A549 (cell line): ENCODE data around the gene S100A9. TPM values are rescaled to one million over a fixed set of nuclear protein-coding genes. Genes with fewer than 3 reads are reported as not detected.
A peak's percentile ranks its signal among the peaks of the same experiment; 100 is the strongest.

Experiments
- ATAC-seq, 2 experiments: fragments of 200-7000 bp in 1 of 2; fragments of >200 bp in 1 of 2; cut with Nextera tagmentation in 1 of 2; cut with Tn5 transposase in 1 of 2; 3 replicates each; pipeline versions ENCODE4 v1.8.0 to v1.9.1; 2018 to 2020; ENCODE audit warnings: mild to moderate bottlenecking in 1 of 2, moderate library complexity in 1 of 2
- CTCF ChIA-PET: fragments of 300-600 bp; sonication (Branson Sonifier 250); formaldehyde crosslinking; extraction: SDS; loops from one replicate; lab custom pipeline; 2021; ENCODE audit warnings: antibody characterized with exemption, inconsistent platforms; lab: Yijun Ruan, JAX
- POLR2A ChIA-PET: fragments of 350-600 bp; formaldehyde crosslinking; extraction: SDS; loops from one replicate; lab custom pipeline; 2021; ENCODE audit warnings: antibody characterized with exemption, inconsistent platforms; lab: Yijun Ruan, JAX
- DNase-seq, 2 experiments: peaks; one replicate each; pipeline versions ENCODE4 v3.0.0 to v3.0.0-alpha.2; 2011 to 2016; ENCODE audit warnings: low read depth in 1 of 2, low spot score in 1 of 2
- FAIRE-seq: peaks from 2 replicates; lab custom pipeline; 2011; peaks lifted over from hg19 to GRCh38; lab: Jason Lieb, UNC
- H3K27ac ChIP-seq, 2 experiments: fragments of >200 bp; sonication (Bioruptor Twin); formaldehyde crosslinking; 3 replicates each; pipeline ENCODE4 v1.5.1; 2016 to 2017
- H3K4me1 ChIP-seq: fragments of >200 bp; sonication (Bioruptor Twin); formaldehyde crosslinking; 3 replicates; pipeline ENCODE4 v1.6.1; 2016
- H3K4me2 ChIP-seq: fragments of >200 bp; sonication (Bioruptor Twin); formaldehyde crosslinking; 3 replicates; pipeline ENCODE4 v1.6.1; 2016
- H3K4me3 ChIP-seq: fragments of >200 bp; sonication (Bioruptor Twin); formaldehyde crosslinking; 3 replicates; pipeline ENCODE4 v1.5.1; 2016
- H3K9me3 ChIP-seq: fragments of >200 bp; sonication (Bioruptor Twin); formaldehyde crosslinking; 3 replicates; pipeline ENCODE4 v1.6.1; 2016
- CBX2 ChIP-seq: fragments of 200-600 bp; sonication (generic); IDR thresholded peaks from 2 replicates; pipeline ENCODE4 v1.6.1; 2016; ENCODE audit warnings: low read depth, mild to moderate bottlenecking, borderline replicate concordance
- EHMT2 ChIP-seq: fragments of 200-600 bp; sonication (generic); IDR thresholded peaks from 2 replicates; pipeline ENCODE4 v1.6.1; 2016; ENCODE audit warnings: antibody characterized with exemption, low read depth, mild to moderate bottlenecking, moderate library complexity
- FOSL2 ChIP-seq, 2 experiments: fragments of 450-650 bp in 1 of 2; fragments of >200 bp in 1 of 2; sonication (Bioruptor Twin) in 1 of 2; formaldehyde crosslinking; IDR thresholded peaks; 2 replicates each; pipeline versions ENCODE4 v1.5.0 to v1.6.1; 2016 to 2020; ENCODE audit warnings: mild to moderate bottlenecking in 1 of 2, moderate library complexity in 1 of 2
- GATA3 ChIP-seq: IDR thresholded peaks from 2 replicates; pipeline ENCODE4 v1.6.1; 2012; ENCODE audit warnings: borderline replicate concordance
- HDAC2 ChIP-seq: fragments of 200-600 bp; sonication (generic); IDR thresholded peaks from 2 replicates; pipeline ENCODE4 v1.6.1; 2016
- HOXB5 ChIP-seq: fragments of 250-450 bp; sonication (Bioruptor Pico); IDR thresholded peaks from 2 replicates; pipeline ENCODE4 v1.5.0; 2020; ENCODE audit warnings: mild to moderate bottlenecking, moderate library complexity
- JUNB ChIP-seq: fragments of >200 bp; sonication (Bioruptor Twin); formaldehyde crosslinking; IDR thresholded peaks from 2 replicates; pipeline ENCODE4 v1.6.1; 2016
- KDM5A ChIP-seq: fragments of 200-600 bp; sonication (generic); IDR thresholded peaks from 2 replicates; pipeline ENCODE4 v1.6.1; 2016; ENCODE audit warnings: antibody characterized with exemption, mild to moderate bottlenecking
- MAFK ChIP-seq: fragments of 450-650 bp; IDR thresholded peaks from 2 replicates; pipeline ENCODE4 v1.6.1; 2014; ENCODE audit not compliant: partially characterized antibody
- MAX ChIP-seq: IDR thresholded peaks from 2 replicates; pipeline ENCODE4 v1.6.1; 2012
- MAZ ChIP-seq: fragments of 150-350 bp; IDR thresholded peaks from 2 replicates; pipeline ENCODE4 v1.6.1; 2014; ENCODE audit warnings: antibody characterized with exemption, low read depth, low read length, borderline replicate concordance
- NFE2L2 ChIP-seq: fragments of 150-350 bp; conservative IDR thresholded peaks from 2 replicates; pipeline ENCODE4 v1.6.1; 2014; ENCODE audit warnings: low read length
- NR3C1 ChIP-seq: fragments of >200 bp; sonication (Bioruptor Twin); formaldehyde crosslinking; IDR thresholded peaks from 3 replicates; pipeline ENCODE4 v1.6.1; 2017
- PHF8 ChIP-seq: fragments of 200-600 bp; sonication (generic); IDR thresholded peaks from 2 replicates; pipeline ENCODE4 v1.6.1; 2016; ENCODE audit warnings: low read depth, mild to moderate bottlenecking, antibody characterized with exemption, moderate library complexity, borderline replicate concordance
- POLR2AphosphoS2 ChIP-seq: conservative IDR thresholded peaks from 2 replicates; pipeline ENCODE4 v1.6.1; 2012; ENCODE audit warnings: low read length, improper control_type of control experiment, inconsistent platforms
- TP53 ChIP-seq: fragments of 250-450 bp; sonication (Bioruptor Pico); IDR thresholded peaks from 2 replicates; pipeline ENCODE4 v1.5.0; 2021; ENCODE audit warnings: mild to moderate bottlenecking, moderate library complexity
- ZNF302 ChIP-seq: fragments of 250-450 bp; sonication (Bioruptor Pico); IDR thresholded peaks from 2 replicates; pipeline ENCODE4 v1.9.0; 2021; ENCODE audit warnings: inconsistent platforms, mild to moderate bottlenecking, moderate library complexity
- WGBS: methylation state at CpG from one replicate; pipeline ENCODE4 v1.1.6; 2017; ENCODE audit errors: missing lambda C conversion rate; 5-methylcytosine and 5-hydroxymethylcytosine counted together
- polyA plus RNA-seq, 4 experiments: library from polyadenylated mRNA; depleted of rRNA in 3 of 4; stranded (reverse); fragments of >200 nt; fragmentation: RNase III in 1 of 4; extraction: RNeasy Plus Mini Kit Qiagen cat#74134 plus additional on column Dnase treatment in 1 of 4; gene quantifications; 2 replicates in 3 of 4; 3 replicates in 1 of 4; pipeline ENCODE4 v1.2.3, GENCODE V29; 2011 to 2017
- TF ChIP-seq, protein P1 (sequence below): fragments of 250-450 bp; sonication (Bioruptor Pico); IDR thresholded peaks from 2 replicates; pipeline ENCODE4 v1.5.0; 2021; ENCODE audit warnings: mild to moderate bottlenecking, moderate library complexity, borderline replicate concordance
- TF ChIP-seq, protein P2 (sequence below): fragments of >200 bp; sonication (Bioruptor Twin); formaldehyde crosslinking; IDR thresholded peaks from 3 replicates; pipeline ENCODE4 v1.5.1; 2016
- TF ChIP-seq, protein P3 (sequence below): fragments of 450-650 bp; IDR thresholded peaks from 2 replicates; pipeline ENCODE4 v1.6.1; 2014; ENCODE audit warnings: antibody characterized with exemption
- TF ChIP-seq, protein P4 (sequence below): fragments of 250-450 bp; sonication (Bioruptor Pico); IDR thresholded peaks from 2 replicates; pipeline ENCODE4 v1.5.0; 2020; ENCODE audit warnings: low read depth, mild to moderate bottlenecking, moderate library complexity

S100A9 gene
- polyA plus RNA-seq, 2 of the 4 experiments (the other 2 are of a cell fraction), result 0.90 to 3.1 TPM

- WGBS, result 16% methylated on average over 3 of the region's 3 CpGs
- H3K4me1 ChIP-seq, result no peaks in the 10 kb centered on the region
- ChIA-PET POLR2A (no interaction called here), CTCF (interaction anchor here (1.4 to 2.1 kb wide), 3 partner anchors 39 to 102 kb away, joined by 4 to 6 read pairs (median 6); no protein-coding TSS in a partner anchor)
- no peak overlapping the region for H3K4me3 ChIP-seq
- no peaks in the 10 kb centered on the region for H3K9me3 ChIP-seq
- ATAC-seq, result no peak
- no peak for DNase-seq
- TF ChIP-seq JUNB (no peak), HOXB5 (CRISPR knock-in tag) (no peak), EHMT2 (no peak), FOSL2 (IDR thresholded peaks at IDR 0.05) (no peak), FOSL2 (CRISPR knock-in tag; IDR thresholded peaks at IDR 0.05) (no peak), NR3C1 (no peak), ZNF302 (CRISPR knock-in tag) (no peak), MAFK (no peak), NFE2L2 (no peak), MAZ (no peak), GATA3 (no peak), TP53 (CRISPR knock-in tag) (no peak)
- TF ChIP-seq, protein P1, sequence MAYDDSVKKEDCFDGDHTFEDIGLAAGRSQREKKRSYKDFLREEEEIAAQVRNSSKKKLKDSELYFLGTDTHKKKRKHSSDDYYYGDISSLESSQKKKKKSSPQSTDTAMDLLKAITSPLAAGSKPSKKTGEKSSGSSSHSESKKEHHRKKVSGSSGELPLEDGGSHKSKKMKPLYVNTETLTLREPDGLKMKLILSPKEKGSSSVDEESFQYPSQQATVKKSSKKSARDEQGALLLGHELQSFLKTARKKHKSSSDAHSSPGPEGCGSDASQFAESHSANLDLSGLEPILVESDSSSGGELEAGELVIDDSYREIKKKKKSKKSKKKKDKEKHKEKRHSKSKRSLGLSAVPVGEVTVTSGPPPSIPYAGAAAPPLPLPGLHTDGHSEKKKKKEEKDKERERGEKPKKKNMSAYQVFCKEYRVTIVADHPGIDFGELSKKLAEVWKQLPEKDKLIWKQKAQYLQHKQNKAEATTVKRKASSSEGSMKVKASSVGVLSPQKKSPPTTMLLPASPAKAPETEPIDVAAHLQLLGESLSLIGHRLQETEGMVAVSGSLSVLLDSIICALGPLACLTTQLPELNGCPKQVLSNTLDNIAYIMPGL (CRISPR knock-in tag), result no peak
- TF ChIP-seq, protein P2, sequence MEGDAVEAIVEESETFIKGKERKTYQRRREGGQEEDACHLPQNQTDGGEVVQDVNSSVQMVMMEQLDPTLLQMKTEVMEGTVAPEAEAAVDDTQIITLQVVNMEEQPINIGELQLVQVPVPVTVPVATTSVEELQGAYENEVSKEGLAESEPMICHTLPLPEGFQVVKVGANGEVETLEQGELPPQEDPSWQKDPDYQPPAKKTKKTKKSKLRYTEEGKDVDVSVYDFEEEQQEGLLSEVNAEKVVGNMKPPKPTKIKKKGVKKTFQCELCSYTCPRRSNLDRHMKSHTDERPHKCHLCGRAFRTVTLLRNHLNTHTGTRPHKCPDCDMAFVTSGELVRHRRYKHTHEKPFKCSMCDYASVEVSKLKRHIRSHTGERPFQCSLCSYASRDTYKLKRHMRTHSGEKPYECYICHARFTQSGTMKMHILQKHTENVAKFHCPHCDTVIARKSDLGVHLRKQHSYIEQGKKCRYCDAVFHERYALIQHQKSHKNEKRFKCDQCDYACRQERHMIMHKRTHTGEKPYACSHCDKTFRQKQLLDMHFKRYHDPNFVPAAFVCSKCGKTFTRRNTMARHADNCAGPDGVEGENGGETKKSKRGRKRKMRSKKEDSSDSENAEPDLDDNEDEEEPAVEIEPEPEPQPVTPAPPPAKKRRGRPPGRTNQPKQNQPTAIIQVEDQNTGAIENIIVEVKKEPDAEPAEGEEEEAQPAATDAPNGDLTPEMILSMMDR, result no peak
- no peak overlapping the region for H3K27ac ChIP-seq
- H3K4me2 ChIP-seq, result no peak overlapping the region
- FAIRE-seq, result no peak
Measured at GRCh38 chr1:153392822-153393221, 35.2 kb downstream of the S100A9 start.

GRCh38 chr1:153393926-153394325 is 36.3 kb downstream of the S100A9 start:
- POLR2A ChIA-PET, result no interaction called here
- ATAC-seq (peak in 1 of 2 experiments; percentile 44; a peak in 2 of 6 replicates), FAIRE-seq (no peak)

GRCh38 chr1:153394391-153394790 is 36.7 kb downstream of the S100A9 start:
- Histone ChIP-seq H3K9me3 (no peaks in the 10 kb centered on the region), H3K4me1 (no peaks in the 10 kb centered on the region), H3K4me2 (no peak overlapping the region), H3K27ac (no peak overlapping the region), H3K4me3 (no peak overlapping the region)
- ATAC-seq (no peak), DNase-seq (no peak), FAIRE-seq (no peak)
- TF ChIP-seq HDAC2, result no peak
- no peak for TF ChIP-seq MAX
- TF ChIP-seq KDM5A, result no peak
- TF ChIP-seq, protein P3, sequence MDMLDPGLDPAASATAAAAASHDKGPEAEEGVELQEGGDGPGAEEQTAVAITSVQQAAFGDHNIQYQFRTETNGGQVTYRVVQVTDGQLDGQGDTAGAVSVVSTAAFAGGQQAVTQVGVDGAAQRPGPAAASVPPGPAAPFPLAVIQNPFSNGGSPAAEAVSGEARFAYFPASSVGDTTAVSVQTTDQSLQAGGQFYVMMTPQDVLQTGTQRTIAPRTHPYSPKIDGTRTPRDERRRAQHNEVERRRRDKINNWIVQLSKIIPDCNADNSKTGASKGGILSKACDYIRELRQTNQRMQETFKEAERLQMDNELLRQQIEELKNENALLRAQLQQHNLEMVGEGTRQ, result no peak
- TF ChIP-seq HOXB5 (CRISPR knock-in tag), result no peak
- TF ChIP-seq, protein P4, sequence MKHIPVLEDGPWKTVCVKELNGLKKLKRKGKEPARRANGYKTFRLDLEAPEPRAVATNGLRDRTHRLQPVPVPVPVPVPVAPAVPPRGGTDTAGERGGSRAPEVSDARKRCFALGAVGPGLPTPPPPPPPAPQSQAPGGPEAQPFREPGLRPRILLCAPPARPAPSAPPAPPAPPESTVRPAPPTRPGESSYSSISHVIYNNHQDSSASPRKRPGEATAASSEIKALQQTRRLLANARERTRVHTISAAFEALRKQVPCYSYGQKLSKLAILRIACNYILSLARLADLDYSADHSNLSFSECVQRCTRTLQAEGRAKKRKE, result no peak
- TF ChIP-seq POLR2AphosphoS2, result no peak
- TF ChIP-seq CBX2, result no peak
- ChIA-PET POLR2A (no interaction called here), CTCF (interaction anchor here (0.7 to 3.9 kb wide), 2 partner anchors 40 to 178 kb away, joined by 3 to 26 read pairs; no protein-coding TSS in a partner anchor)
- 43% methylated on average over 5 of the region's 5 CpGs for WGBS

More at GRCh38 chr1:153393926-153394325, 36.3 kb downstream of the S100A9 start:
- no peak for DNase-seq
- WGBS, result 25% methylated on average over 6 of the region's 6 CpGs
- no peak overlapping the region for H3K4me2 ChIP-seq
- no peaks in the 10 kb centered on the region for H3K4me1 ChIP-seq
- CTCF ChIA-PET, result no interaction called here
- TF ChIP-seq PHF8 (no peak), ZNF302 (CRISPR knock-in tag) (no peak)
- H3K4me3 ChIP-seq, result no peak overlapping the region
- H3K9me3 ChIP-seq, result no peaks in the 10 kb centered on the region
- no peak overlapping the region for H3K27ac ChIP-seq
